ENCODE measurements around the gene NOP14. TPM values are rescaled to one million over a fixed set of nuclear protein-coding genes. Genes with fewer than 3 reads are reported as not detected.
A peak's percentile ranks its signal among the peaks of the same experiment; 100 is the strongest.

Gene NOP14
- total and polyA plus RNA-seq, 11 donors, result 11.4 to 26.0 (median 15.8) TPM

- Histone ChIP-seq H3K9me3 (no peaks in the 10 kb centered on the region), H3K27me3 (no peaks in the 10 kb centered on the region), H3K4me1 (peaks cover 0 to 38% (median 28%) of the 10 kb centered on the region in 12 donors), H3K27ac (no peak overlapping the region), H3K36me3 (peaks cover 0 to 75% (median 66%) of the 10 kb centered on the region in 9 donors), H3K4me3 (no peak overlapping the region)
- DNase-seq (no peak), ATAC-seq (no peak)
- TF ChIP-seq CTCF (IDR thresholded peaks at IDR 0.05) (no peak), POLR2A (IDR thresholded peaks at IDR 0.05) (no peak)
- 88 to 94% (median 92%) methylated on average over 12 to 16 of the region's 16 CpGs for WGBS, 4 donors
- intact Hi-C loops (cut with DNase I), result no loop called here
Measured at GRCh38 chr4:2929469-2929868, 33.7 kb downstream of the NOP14 start.

- no peak for ATAC-seq
- Histone ChIP-seq H3K27me3 (no peaks in the 10 kb centered on the region), H3K4me3 (no peak overlapping the region), H3K27ac (no peak overlapping the region), H3K36me3 (peaks cover 0 to 84% (median 75%) of the 10 kb centered on the region in 9 donors), H3K4me1 (peaks cover 0 to 34% (median 23%) of the 10 kb centered on the region in 12 donors), H3K9me3 (no peaks in the 10 kb centered on the region)
- intact Hi-C loops (cut with DNase I), result no loop called here
- WGBS, 4 donors, result 78 to 87% (median 84%) methylated on average over 29 to 32 of the region's 32 CpGs
- no peak for DNase-seq
- TF ChIP-seq CTCF (IDR thresholded peaks at IDR 0.05), result no peak
- TF ChIP-seq POLR2A (IDR thresholded peaks at IDR 0.05), result no peak
Measured at GRCh38 chr4:2928242-2929176, 34.7 kb downstream of the NOP14 start.

- no peak for ATAC-seq
- Histone ChIP-seq H3K27me3 (no peaks in the 10 kb centered on the region), H3K27ac (no peak overlapping the region), H3K9me3 (no peaks in the 10 kb centered on the region), H3K4me3 (no peak overlapping the region), H3K36me3 (peaks cover 0 to 92% (median 84%) of the 10 kb centered on the region in 9 donors), H3K4me1 (peaks cover 0 to 34% (median 17%) of the 10 kb centered on the region in 12 donors)
- 94 to 95% (median 95%) methylated on average over 12 of the region's 12 CpGs for whole genome bisulfite sequencing, 4 donors
- no peak for TF ChIP-seq POLR2A (IDR thresholded peaks at IDR 0.05)
- no peak for TF ChIP-seq CTCF (IDR thresholded peaks at IDR 0.05)
- no peak for DNase-seq
- intact Hi-C loops (cut with DNase I), result no loop called here
Measured at GRCh38 chr4:2927696-2928075, 35.5 kb downstream of the NOP14 start.

GRCh38 chr4:2927016-2927695 is 36.0 kb downstream of the NOP14 start:
- Histone ChIP-seq H3K27me3 (no peaks in the 10 kb centered on the region), H3K4me1 (peaks cover 0 to 34% (median 13%) of the 10 kb centered on the region in 12 donors), H3K9me3 (no peaks in the 10 kb centered on the region), H3K27ac (no peak overlapping the region), H3K36me3 (peaks cover 0 to 98% (median 88%) of the 10 kb centered on the region in 9 donors), H3K4me3 (no peak overlapping the region)
- TF ChIP-seq CTCF (IDR thresholded peaks at IDR 0.05) (no peak), POLR2A (IDR thresholded peaks at IDR 0.05) (no peak)
- 92 to 95% (median 94%) methylated on average over 18 of the region's 18 CpGs for WGBS, 4 donors
- intact Hi-C loops (cut with DNase I), result no loop called here
- peak in 1 of 5 donors; percentile 20 for DNase-seq
- no peak for ATAC-seq

Measured in heart left ventricle (tissue), 16 donors.